ENCODE data around the gene NAT9. TPM values are rescaled to one million over a fixed set of nuclear protein-coding genes. Genes with fewer than 3 reads are reported as not detected.

The NAT9 gene
- total RNA-seq, 3 donors from 2014 or later, result 35.8 to 40.6 (median 39.8) TPM

- ATAC-seq (no peak), DNase-seq (no peak)
- no peak overlapping the region for H3K4me3 ChIP-seq
- TF ChIP-seq, protein P1, sequence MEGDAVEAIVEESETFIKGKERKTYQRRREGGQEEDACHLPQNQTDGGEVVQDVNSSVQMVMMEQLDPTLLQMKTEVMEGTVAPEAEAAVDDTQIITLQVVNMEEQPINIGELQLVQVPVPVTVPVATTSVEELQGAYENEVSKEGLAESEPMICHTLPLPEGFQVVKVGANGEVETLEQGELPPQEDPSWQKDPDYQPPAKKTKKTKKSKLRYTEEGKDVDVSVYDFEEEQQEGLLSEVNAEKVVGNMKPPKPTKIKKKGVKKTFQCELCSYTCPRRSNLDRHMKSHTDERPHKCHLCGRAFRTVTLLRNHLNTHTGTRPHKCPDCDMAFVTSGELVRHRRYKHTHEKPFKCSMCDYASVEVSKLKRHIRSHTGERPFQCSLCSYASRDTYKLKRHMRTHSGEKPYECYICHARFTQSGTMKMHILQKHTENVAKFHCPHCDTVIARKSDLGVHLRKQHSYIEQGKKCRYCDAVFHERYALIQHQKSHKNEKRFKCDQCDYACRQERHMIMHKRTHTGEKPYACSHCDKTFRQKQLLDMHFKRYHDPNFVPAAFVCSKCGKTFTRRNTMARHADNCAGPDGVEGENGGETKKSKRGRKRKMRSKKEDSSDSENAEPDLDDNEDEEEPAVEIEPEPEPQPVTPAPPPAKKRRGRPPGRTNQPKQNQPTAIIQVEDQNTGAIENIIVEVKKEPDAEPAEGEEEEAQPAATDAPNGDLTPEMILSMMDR (IDR thresholded peaks at IDR 0.05), result no peak
- no peaks in the 10 kb centered on the region for H3K36me3 ChIP-seq (ENCODE audit: low read depth)
- peaks cover 72% of the 10 kb centered on the region for H3K4me1 ChIP-seq (ENCODE audit: low read depth)
- intact Hi-C loops (cut with DNase I, micrococcal nuclease), result no loop called here
- no peaks in the 10 kb centered on the region for H3K9me3 ChIP-seq
Observed at GRCh38 chr17:74761931-74762330, 14.2 kb downstream of the NAT9 start.

DNA sequence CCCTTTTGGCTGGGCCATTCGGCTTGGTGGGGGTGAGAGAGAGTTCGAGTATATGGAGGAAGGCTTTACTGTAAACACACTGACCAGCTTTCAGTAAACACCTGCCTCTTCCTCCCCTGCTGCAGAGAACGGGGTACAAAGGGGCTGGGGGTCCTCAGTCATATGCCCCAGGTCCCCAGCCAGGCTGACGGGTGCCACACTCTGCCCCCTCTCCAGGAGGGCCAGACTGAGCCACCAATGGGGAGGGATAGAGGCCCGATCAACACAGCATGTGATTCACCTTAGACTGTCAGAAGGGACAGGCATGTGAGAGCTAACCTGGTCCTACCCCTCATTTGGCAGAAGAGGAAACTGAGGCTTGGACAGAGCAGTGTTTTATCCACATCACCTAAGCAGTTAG is 14.7 kb downstream of the NAT9 start:
- TF ChIP-seq, protein P1 (IDR thresholded peaks at IDR 0.05), result no peak
- Histone ChIP-seq H3K4me1 (ENCODE audit: low read depth) (peaks cover 72% of the 10 kb centered on the region), H3K36me3 (ENCODE audit: low read depth) (no peaks in the 10 kb centered on the region), H3K9me3 (no peaks in the 10 kb centered on the region), H3K4me3 (no peak overlapping the region)
- no peak for ATAC-seq
- no peak for DNase-seq
- intact Hi-C loops (cut with DNase I, micrococcal nuclease), result no loop called here

DNA sequence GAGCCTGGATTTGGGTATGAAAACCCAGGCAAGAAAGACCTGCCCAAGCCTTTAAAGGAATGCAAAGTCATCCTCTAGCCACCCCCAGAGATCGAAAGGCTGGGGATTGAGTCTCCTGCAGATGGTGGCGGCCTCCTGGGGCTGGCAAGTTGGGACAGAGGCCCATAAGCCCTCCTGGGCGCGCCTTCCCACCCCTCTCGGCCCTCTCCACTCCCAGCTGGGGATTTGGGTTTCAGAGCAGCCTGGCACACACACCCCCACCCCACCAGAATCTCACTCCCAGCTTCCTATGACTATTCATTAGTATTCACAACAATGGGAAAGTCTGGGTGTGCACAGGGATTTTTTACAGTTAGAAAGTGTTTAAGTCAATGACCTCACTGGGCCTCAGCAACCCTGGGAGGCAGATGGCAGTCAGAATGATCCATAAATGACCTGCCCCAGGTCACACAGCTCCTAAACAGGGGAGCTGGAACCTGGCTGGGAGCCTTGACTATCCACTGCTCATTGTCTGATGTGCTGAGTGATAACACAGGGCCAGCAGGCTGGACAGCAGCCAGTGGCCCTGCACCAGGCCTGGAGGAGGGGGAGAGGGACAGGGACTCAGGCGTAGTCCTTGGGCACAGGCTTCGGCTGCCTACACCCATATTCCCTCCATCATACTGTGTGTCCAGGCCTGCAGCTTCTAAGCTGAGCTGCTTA is 15.6 kb downstream of the NAT9 start:
- no peak overlapping the region for H3K4me3 ChIP-seq

GRCh38 chr17:74759941-74760340 is 16.2 kb downstream of the NAT9 start:
- intact Hi-C loops (cut with DNase I, micrococcal nuclease), result no loop called here
- TF ChIP-seq, protein P1 (IDR thresholded peaks at IDR 0.05), result no peak
- DNase-seq (no peak), ATAC-seq (no peak)
- Histone ChIP-seq H3K9me3 (no peaks in the 10 kb centered on the region), H3K4me3 (no peak overlapping the region), H3K36me3 (ENCODE audit: low read depth) (no peaks in the 10 kb centered on the region), H3K4me1 (ENCODE audit: low read depth) (peaks cover 73% of the 10 kb centered on the region)

More for the DNA sequence above, 15.6 kb downstream of the NAT9 start:
- intact Hi-C loops (cut with DNase I, micrococcal nuclease), result no loop called here
- H3K4me1 ChIP-seq (ENCODE audit: low read depth), result peaks cover 72% of the 10 kb centered on the region
- no peaks in the 10 kb centered on the region for H3K9me3 ChIP-seq
- TF ChIP-seq, protein P1 (IDR thresholded peaks at IDR 0.05), result no peak
- H3K36me3 ChIP-seq (ENCODE audit: low read depth), result no peaks in the 10 kb centered on the region
- DNase-seq (no peak), ATAC-seq (no peak)

- Histone ChIP-seq H3K9me3 (no peaks in the 10 kb centered on the region), H3K36me3 (ENCODE audit: low read depth) (no peaks in the 10 kb centered on the region), H3K4me1 (ENCODE audit: low read depth) (peaks cover 71% of the 10 kb centered on the region), H3K4me3 (no peak overlapping the region)
- TF ChIP-seq, protein P1 (IDR thresholded peaks at IDR 0.05), result no peak
- DNase-seq (no peak), ATAC-seq (peak; percentile 6)
- intact Hi-C loops (cut with DNase I, micrococcal nuclease), result no loop called here
Observed at GRCh38 chr17:74759243-74759801, 16.8 kb downstream of the NAT9 start.

All from mucosa of descending colon (tissue), 3 donors.